Liver (tissue), 3 donors: ENCODE data around the gene GRN.

ENCODE experiments used
- CTCF ChIP-seq: fragments of 150-350 bp; IDR thresholded peaks from 2 replicates; pipeline ENCODE4 v1.5.1; 2017; ENCODE audit warnings: improper control_type of control experiment, low read depth, low read length; ENCODE audit not compliant: missing input control
- FOXA1 ChIP-seq: IDR thresholded peaks from 2 replicates; pipeline ENCODE4 v1.6.1; 2016; ENCODE audit warnings: antibody characterized with exemption
- JUND ChIP-seq, 2 donors: IDR thresholded peaks; 2 replicates each; pipeline ENCODE4 v1.6.1; 2016; ENCODE audit warnings: antibody characterized with exemption in 2 of 2
- RAD21 ChIP-seq, 2 donors: IDR thresholded peaks; 2 replicates each; pipeline ENCODE4 v1.6.1; 2016; ENCODE audit warnings: antibody characterized with exemption in 2 of 2, mild to moderate bottlenecking in 2 of 2
- YY1 ChIP-seq: IDR thresholded peaks from 2 replicates; pipeline ENCODE4 v1.6.1; 2016; ENCODE audit warnings: antibody characterized with exemption, mild to moderate bottlenecking
- donor health status: healthy.
- donor health status: healthy.

GRCh38 chr17:44376779-44377178 is 31.7 kb downstream of the GRN start:
- TF ChIP-seq JUND (IDR thresholded peaks at IDR 0.05) (no peak), CTCF (no peak), FOXA1 (no peak), RAD21 (IDR thresholded peaks at IDR 0.05) (no peak), YY1 (no peak)
